GM19238 (cell line): ENCODE results near the gene ESRP2.

Experiments used
- DNase-seq: peaks from one replicate; pipeline ENCODE4 v3.0.0; 2011; ENCODE audit warnings: low spot score; ENCODE audit not compliant: insufficient read length

The ESRP2 gene

DNA sequence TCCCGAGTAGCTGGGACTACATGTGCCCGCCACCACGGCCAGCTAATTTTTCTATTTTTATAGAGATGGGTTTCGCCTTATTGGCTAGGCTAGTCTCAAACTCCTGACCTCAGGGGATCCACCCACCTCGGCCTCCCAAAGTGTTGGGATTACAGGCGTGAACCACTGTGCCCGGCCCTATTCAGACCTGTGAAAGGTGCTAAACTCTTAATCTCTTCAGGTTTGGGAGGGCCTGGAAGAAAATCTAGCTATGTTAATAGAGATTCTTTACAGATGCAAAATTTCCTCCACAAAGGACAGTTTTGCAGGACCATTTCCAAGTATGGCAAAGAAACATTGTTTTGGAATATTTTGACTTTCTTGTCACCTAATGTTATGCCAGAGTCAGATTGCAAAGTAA, 6.2 kb upstream of the ESRP2 start:
- DNase-seq, result no peak

DNA sequence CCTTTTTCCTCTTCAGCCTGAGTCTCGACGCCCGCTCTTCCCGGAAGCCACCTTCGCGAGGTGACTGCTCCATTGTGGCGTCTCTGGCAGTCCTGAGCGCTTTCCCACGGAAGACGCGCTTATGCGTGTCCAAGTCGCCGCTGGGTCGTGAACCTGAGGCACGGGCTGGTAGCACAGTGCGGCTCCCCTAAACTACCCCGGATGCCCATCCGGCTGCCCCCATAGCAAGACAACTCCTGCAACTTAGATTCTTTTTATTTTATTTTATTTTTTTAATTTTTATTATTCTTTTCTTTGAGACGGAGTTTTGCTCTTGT, 2.1 kb upstream of the ESRP2 start:
- DNase-seq, result no peak

- DNase-seq, result peak; percentile 95
These were observed 1.5 kb upstream of the ESRP2 start for GRCh38 chr16:68237243-68238028.

DNA sequence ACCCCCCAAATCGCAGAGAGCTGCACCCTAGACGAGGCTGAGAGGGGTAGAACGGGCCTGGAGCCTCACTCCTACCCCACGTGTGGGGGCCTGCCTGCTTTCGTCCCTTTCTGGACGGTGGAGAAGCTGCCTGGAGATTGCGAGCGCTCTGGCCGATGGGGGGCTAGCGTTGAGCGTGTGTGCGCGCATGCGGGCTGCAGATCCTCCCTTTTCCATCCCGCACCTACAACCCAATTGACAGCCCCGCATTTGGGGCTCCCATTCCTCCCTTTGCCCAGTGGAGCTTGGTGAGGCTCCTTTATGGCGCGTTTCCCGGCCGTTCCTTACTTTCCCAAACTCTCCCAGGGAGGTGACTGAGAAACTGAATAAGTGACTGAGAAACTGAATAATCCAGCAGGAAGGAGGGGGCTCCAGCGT, 907 bp upstream of the ESRP2 start:
- no peak for DNase-seq

- DNase-seq, result no peak
These were observed 354 bp upstream of the ESRP2 start for GRCh38 chr16:68236137-68236825.

DNA sequence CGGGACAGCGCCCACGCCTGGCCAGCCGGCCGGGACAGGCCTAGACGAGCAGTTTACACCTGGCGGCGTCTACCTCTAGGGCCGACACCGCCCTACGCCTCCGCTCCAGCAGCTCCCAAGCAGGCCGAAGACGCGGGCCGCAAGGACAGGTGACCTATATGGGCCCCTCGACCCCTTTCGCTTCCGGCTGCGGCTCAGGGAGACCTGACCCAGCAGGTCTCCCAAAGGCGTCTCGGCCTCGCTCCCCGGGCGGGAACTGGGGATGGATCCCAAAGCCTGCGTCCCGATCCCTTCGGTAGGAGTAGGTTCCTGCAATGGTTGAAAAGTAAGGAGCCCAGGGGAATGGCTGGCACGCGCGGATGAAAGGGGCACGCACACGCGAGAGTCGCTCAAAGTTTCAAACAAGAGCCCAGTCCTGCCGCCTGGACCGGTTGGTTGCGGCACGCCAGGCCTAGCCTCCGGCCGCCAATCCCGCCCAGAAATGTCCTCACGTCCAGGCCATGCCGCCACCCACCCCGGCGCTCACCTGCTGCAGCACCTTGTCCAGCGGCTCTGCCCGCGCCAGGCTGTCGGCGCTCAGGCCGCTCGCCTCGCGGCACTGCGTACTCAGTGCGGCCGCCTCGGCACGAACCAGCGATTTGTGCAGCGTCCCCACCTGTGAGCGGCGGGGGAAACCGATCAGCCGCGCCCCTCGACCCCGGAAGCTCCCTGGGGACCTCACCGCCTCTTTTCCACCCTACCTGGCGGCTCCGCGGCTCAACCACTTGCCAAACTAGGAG, 630 bp downstream of the ESRP2 start:
- no peak for DNase-seq

DNA sequence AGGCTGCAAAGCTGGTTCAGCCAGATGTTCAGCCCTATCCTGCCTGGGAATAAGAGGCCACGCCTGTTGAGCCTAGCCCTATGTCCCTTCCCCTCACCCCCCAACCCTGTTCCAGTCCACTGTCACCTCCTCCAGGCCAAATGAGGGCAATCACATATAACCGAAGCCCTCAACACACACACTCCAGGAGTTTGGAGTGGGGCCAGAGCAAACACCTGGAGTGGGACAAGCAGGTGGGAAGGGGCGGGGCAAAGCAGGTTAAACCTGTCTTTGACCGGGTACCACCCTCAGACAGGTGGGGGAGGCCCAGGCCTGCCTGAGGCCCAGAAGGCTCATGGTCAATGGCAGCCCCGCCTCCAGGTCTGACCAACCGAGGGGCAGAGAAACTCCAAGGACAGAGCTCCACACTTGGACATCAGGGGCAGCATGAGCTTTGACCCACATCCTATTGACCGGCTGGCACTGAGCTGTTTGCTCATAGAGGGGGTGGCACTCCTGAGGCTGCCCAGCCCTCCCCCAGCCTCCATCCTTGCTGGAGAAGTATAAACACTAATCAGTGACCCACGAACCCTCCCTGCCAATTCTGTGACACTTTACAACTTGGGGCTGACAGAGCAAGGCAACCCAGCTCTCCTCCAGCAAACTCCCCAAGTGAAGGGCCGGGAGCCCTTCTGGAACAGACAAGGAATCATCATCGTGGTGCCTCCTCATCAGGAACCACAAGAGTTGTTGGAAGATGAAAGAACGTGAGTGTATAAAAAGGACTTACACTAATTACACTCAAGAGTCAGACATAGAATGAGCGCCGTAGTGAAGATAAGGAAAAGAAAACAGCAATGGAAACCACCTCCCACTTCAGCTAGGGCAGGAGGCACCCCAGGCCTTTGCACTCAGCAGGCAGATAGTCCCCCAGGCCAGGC, 1.5 kb downstream of the ESRP2 start:
- DNase-seq, result no peak

GRCh38 chr16:68233835-68234187, 2.1 kb downstream of the ESRP2 start:
- DNase-seq, result no peak

GRCh38 chr16:68233085-68233834, 2.7 kb downstream of the ESRP2 start:
- DNase-seq, result no peak

DNA sequence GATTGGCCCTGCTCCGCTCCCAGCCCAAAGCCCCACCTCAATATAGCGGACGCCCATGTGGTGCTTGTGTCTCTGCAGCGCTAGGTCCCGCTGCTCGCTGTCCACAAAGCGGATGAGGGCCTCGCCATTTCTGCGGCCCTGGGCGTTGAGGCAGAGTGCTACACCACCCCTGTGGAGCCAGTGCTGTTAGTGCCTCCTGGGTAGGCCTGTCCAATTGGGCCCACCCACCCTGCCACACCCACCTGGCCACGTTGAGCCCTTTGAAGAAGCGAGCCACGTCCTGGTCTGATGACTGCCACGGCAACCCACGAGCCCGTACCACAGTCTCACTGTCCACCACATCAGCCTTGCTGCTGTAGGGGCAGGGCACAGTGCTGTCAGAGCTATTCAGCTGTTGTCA, 3.6 kb downstream of the ESRP2 start:
- no peak for DNase-seq

- DNase-seq, result no peak
These were observed 4.4 kb downstream of the ESRP2 start for GRCh38 chr16:68231384-68232136.

DNA sequence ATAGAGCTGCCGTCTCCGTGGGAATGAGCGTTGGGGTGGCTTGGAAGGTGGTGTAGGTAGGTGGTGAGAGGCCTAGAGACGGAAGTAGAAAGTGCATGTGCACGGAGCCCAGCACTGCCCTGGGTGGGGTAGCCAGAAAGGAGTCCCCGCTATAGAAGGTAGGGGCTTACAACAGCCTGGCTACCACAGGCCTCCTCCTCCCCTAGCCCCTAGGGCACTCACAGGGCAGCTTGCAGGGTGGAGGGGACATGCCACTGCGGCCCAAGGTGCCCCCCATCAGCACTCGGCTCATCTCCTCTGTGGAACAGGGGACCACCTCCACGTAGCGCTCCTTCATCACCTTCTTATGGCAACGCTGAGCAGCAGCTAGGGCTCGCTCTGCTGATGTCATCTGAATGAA, 5.0 kb downstream of the ESRP2 start:
- no peak for DNase-seq

GRCh38 chr16:68230176-68230571, 5.8 kb downstream of the ESRP2 start:
- DNase-seq, result no peak

DNA sequence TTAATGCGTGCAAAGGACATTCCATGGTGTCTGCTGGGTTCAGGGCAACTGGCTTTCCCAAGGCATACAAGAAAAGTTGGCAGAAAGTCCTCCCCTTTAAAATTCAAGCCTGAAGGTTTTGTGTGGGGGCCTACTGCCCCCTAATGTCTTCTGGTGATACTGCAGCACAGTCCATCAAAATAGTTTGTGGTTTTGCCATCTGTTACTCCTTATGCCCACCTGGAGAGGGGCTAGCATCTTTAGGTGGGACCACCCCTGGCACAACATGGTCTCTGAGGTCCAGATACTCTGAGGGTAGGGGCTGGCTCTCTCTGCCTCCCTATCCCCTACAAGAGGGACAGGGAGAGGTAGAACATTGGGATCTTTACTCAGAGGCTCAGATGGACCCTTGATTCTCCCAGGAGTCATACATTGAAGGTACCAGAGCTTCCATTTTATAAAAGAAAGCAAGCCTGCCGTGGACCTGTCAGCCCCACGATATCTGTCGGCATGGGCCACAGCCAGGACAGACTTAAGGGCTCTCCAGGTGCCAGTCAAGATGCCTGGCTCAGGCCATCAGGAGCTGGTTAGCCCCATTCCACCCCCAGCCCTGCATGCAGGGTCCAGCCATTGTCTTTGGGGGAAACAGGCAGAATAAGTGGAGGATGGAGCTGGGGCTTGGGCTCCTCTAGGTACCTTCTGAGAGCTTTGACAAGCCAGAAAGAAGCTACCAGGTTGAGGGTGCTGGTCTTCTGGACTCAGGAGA, 6.3 kb downstream of the ESRP2 start:
- no peak for DNase-seq

GRCh38 chr16:68228652-68229051, 7.3 kb downstream of the ESRP2 start:
- DNase-seq, result no peak

- DNase-seq, result no peak
These were observed 7.9 kb downstream of the ESRP2 start for GRCh38 chr16:68227850-68228553.

DNA sequence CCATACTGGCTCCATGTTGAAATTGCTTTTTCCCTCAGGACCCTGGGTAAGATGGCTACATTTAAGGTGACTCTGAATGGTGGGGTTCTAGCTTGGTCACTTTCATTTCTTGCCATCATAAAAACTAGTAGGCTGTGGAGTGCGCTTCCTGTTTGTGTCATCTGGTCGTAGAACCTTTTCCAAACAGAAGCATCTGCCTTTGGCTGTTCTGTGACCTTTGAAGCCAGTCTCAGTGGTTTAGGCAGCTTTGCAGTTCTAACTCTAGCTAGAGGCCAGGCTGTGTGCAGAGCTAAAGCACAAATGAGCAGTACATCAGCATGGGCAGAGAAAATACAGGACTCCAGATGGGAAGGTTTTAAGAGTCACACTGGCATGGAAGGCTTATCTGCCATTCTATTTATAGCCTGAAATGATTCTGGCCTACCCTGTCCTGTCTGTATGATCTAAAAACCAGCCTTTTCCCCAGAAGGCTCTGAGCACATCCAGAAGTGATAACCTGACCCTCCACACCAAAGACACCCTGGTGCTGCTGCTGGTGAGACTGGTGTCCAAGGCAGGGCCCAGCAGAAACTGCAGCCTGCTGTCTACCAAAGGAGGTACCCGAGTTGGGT, 8.6 kb downstream of the ESRP2 start:
- no peak for DNase-seq

GRCh38 chr16:68226116-68226515, 9.8 kb downstream of the ESRP2 start:
- DNase-seq, result no peak
